Neuronal stem cell (in vitro differentiated cells): ENCODE results near the gene EMP2. TPM values are rescaled to one million over a fixed set of nuclear protein-coding genes. Genes with fewer than 3 reads are reported as not detected.

ENCODE experiments used
- DNase-seq: peaks from one replicate; pipeline ENCODE4 v3.0.0-alpha.2; 2013; ENCODE audit warnings: low spot score
- H2AFZ ChIP-seq: one replicate; pipeline ENCODE4 v1.6.1; 2013; ENCODE audit warnings: mild to moderate bottlenecking, low read length, inconsistent platforms
- H2AK5ac ChIP-seq: 2 replicates; pipeline ENCODE4 v1.6.1; 2013; ENCODE audit warnings: low read depth, mild to moderate bottlenecking, inconsistent platforms, low read length, moderate library complexity, mixed read lengths
- H2BK120ac ChIP-seq: 2 replicates; pipeline ENCODE4 v1.6.1; 2013; ENCODE audit warnings: low read depth, mild to moderate bottlenecking, inconsistent platforms, low read length, moderate library complexity, mixed read lengths
- H2BK12ac ChIP-seq: one replicate; pipeline ENCODE4 v1.6.1; 2013; ENCODE audit warnings: low read length, inconsistent platforms
- H2BK15ac ChIP-seq: 2 replicates; pipeline ENCODE4 v1.6.1; 2013; ENCODE audit warnings: mild to moderate bottlenecking, low read length, inconsistent platforms, mixed read lengths
- H2BK5ac ChIP-seq: one replicate; pipeline ENCODE4 v1.6.1; 2013; ENCODE audit warnings: inconsistent platforms, mild to moderate bottlenecking, low read length, moderate library complexity
- H3K14ac ChIP-seq: one replicate; pipeline ENCODE4 v1.6.1; 2013; ENCODE audit warnings: low read length, inconsistent platforms
- H3K18ac ChIP-seq: 2 replicates; pipeline ENCODE4 v1.6.1; 2013; ENCODE audit warnings: low read length, inconsistent platforms
- H3K23ac ChIP-seq: 2 replicates; pipeline ENCODE4 v1.6.1; 2013; ENCODE audit warnings: low read depth, mild to moderate bottlenecking, mixed read lengths, low read length, inconsistent platforms; ENCODE audit not compliant: poor library complexity
- H3K27ac ChIP-seq: replicated peaks from 3 replicates; pipeline ENCODE4 v1.5.1; 2013; ENCODE audit warnings: low read length, inconsistent platforms
- H3K27me3 ChIP-seq, 3 experiments: 2 replicates each; pipeline ENCODE4 v1.6.1; 2013; ENCODE audit warnings: low read length in 3 of 3, mild to moderate bottlenecking in 2 of 3, inconsistent platforms in 1 of 3, low read depth in 1 of 3, mixed read lengths in 1 of 3, moderate library complexity in 1 of 3; ENCODE audit not compliant: control insufficient read depth in 3 of 3, insufficient read depth in 3 of 3
- H3K36me3 ChIP-seq, 2 donors: replicated peaks in 1 of 2; 2 replicates each; pipeline ENCODE4 v1.6.1; 2013; ENCODE audit warnings: low read length in 2 of 2; ENCODE audit not compliant: control insufficient read depth in 2 of 2, insufficient read depth in 2 of 2
- H3K4ac ChIP-seq: 2 replicates; pipeline ENCODE4 v1.6.1; 2013; ENCODE audit warnings: inconsistent platforms, mild to moderate bottlenecking, low read length, moderate library complexity
- H3K4me1 ChIP-seq, 2 donors: 1 replicate in 1 of 2; 2 replicates in 1 of 2; pipeline ENCODE4 v1.6.1; 2013; ENCODE audit warnings: low read length in 2 of 2, low read depth in 1 of 2; ENCODE audit not compliant: control insufficient read depth in 2 of 2, insufficient read depth in 1 of 2
- H3K4me2 ChIP-seq: one replicate; pipeline ENCODE4 v1.6.1; 2013; ENCODE audit warnings: mild to moderate bottlenecking, low read length, inconsistent platforms; ENCODE audit not compliant: insufficient read depth, poor library complexity, severe bottlenecking
- H3K4me3 ChIP-seq, 2 donors: 2 replicates each; pipeline ENCODE4 v1.5.1; 2013; ENCODE audit warnings: low read length in 2 of 2, mild to moderate bottlenecking in 2 of 2, inconsistent platforms in 1 of 2, moderate library complexity in 1 of 2
- H3K79me1 ChIP-seq: one replicate; pipeline ENCODE4 v1.6.1; 2013; ENCODE audit warnings: low read depth, mild to moderate bottlenecking, inconsistent platforms, low read length, moderate library complexity
- H3K9ac ChIP-seq: one replicate; pipeline ENCODE4 v1.6.1; 2013; ENCODE audit warnings: mild to moderate bottlenecking, low read depth, low read length, inconsistent platforms; ENCODE audit not compliant: poor library complexity
- H3K9me3 ChIP-seq, 2 donors: replicated peaks in 1 of 2; 2 replicates each; pipeline versions ENCODE3 to v1.6.1; 2013; ENCODE audit warnings: low read length in 2 of 2, mild to moderate bottlenecking in 2 of 2, inconsistent platforms in 1 of 2, low read depth in 1 of 2, mixed read lengths in 1 of 2, moderate library complexity in 1 of 2; ENCODE audit not compliant: control insufficient read depth in 2 of 2, insufficient read depth in 1 of 2
- H4K8ac ChIP-seq: one replicate; pipeline ENCODE4 v1.6.1; 2013; ENCODE audit warnings: low read depth, mild to moderate bottlenecking, inconsistent platforms, low read length, moderate library complexity
- H4K91ac ChIP-seq: one replicate; pipeline ENCODE4 v1.6.1; 2013; ENCODE audit warnings: low read length, low read depth, mild to moderate bottlenecking, inconsistent platforms; ENCODE audit not compliant: poor library complexity
- WGBS, 2 donors: extraction: QIAGEN DNeasy Blood & Tissue Kit; methylation state at CpG; one replicate each; pipeline ENCODE4 v1.1.7; 2013; ENCODE audit warnings: missing lambda C conversion rate in 2 of 2, mixed read lengths in 1 of 2; ENCODE audit not compliant: insufficient read length in 2 of 2, insufficient replicate concordance in 1 of 2; ENCODE audit errors: extremely low coverage in 2 of 2; 5-methylcytosine and 5-hydroxymethylcytosine counted together
- small RNA-seq: library from polyadenylated mRNA; stranded (forward); fragments of <200 nt; extraction: miRNeasy Mini kit (QIAGEN cat#:217004); gene quantifications from one replicate; pipeline ENCODE3, GENCODE V24; 2013; ENCODE audit not compliant: insufficient read depth

Gene EMP2

GRCh38 chr16:10480151-10480550 lies 100.2 kb downstream of the EMP2 start:
- H3K4me1 ChIP-seq = no peaks in the 10 kb centered on the region
- no peak overlapping the region for H2BK12ac ChIP-seq
- H4K91ac ChIP-seq = no peak overlapping the region
- H2BK120ac ChIP-seq = no peak overlapping the region
- no peak overlapping the region for H3K9ac ChIP-seq
- WGBS, 2 donors = 100% methylated on average over 1 of the region's 2 CpGs; no CpG with 5 or more reads in 1 of the 2 donors
- H2AFZ ChIP-seq = no peak overlapping the region
- no peak overlapping the region for H4K8ac ChIP-seq
- no peak overlapping the region for H2BK5ac ChIP-seq
- peaks cover 2 to 22% of the 10 kb centered on the region in 2 donors for H3K36me3 ChIP-seq
- no peak overlapping the region for H2AK5ac ChIP-seq
- DNase-seq = no peak
- H3K4me2 ChIP-seq = no peak overlapping the region
- H3K14ac ChIP-seq = no peak overlapping the region
- H3K27me3 ChIP-seq = no peaks in the 10 kb centered on the region
- H3K4me3 ChIP-seq = no peak overlapping the region
- no peak overlapping the region for H2BK15ac ChIP-seq
- no peak overlapping the region for H3K23ac ChIP-seq
- no peak overlapping the region for H3K18ac ChIP-seq
- H3K9me3 ChIP-seq = peaks cover 0 to 9% of the 10 kb centered on the region in 2 donors
- H3K27ac ChIP-seq = no peak overlapping the region
- no peaks in the 10 kb centered on the region for H3K79me1 ChIP-seq
- H3K4ac ChIP-seq = no peak overlapping the region

Small RNA genes within 50 kb of the gene (small RNA-seq; reads per million reads assigned to genes)
- gene RNU6-633P = not detected
